C4-2B (cell line): ENCODE results near the gene REC8.

Experiments
- H3K27ac ChIP-seq: fragments of 450-650 bp; 2 replicates; pipeline ENCODE4 v1.5.1; 2017
- CTCF ChIP-seq: fragments of 450-650 bp; conservative IDR thresholded peaks from 2 replicates; pipeline ENCODE4 v1.5.1; 2017; ENCODE audit warnings: mild to moderate bottlenecking
- ZFX ChIP-seq: fragments of 450-650 bp; IDR thresholded peaks from 2 replicates; pipeline ENCODE4 v1.6.1; 2017

REC8 gene

GRCh38 chr14:24189059-24189375, 17.1 kb downstream of the REC8 start:
- no peak for TF ChIP-seq ZFX
- no peak for TF ChIP-seq CTCF
- peak overlapping the region; percentile 87 for H3K27ac ChIP-seq

GRCh38 chr14:24189460-24189859, 17.6 kb downstream of the REC8 start:
- peak overlapping the region; percentile 87; the same call in 1 of the 2 replicates for H3K27ac ChIP-seq
- no peak for TF ChIP-seq ZFX
- TF ChIP-seq CTCF: no peak

- no peak overlapping the region for H3K27ac ChIP-seq
- TF ChIP-seq CTCF (no peak), ZFX (no peak)
These were observed 18.5 kb downstream of the REC8 start for GRCh38 chr14:24190416-24190815.

- TF ChIP-seq ZFX: no peak
- H3K27ac ChIP-seq: no peak overlapping the region
These were observed 21.1 kb downstream of the REC8 start for GRCh38 chr14:24192933-24193332.

- TF ChIP-seq ZFX (no peak), CTCF (no peak)
- H3K27ac ChIP-seq: peak overlapping the region; percentile 95
These were observed 22.4 kb downstream of the REC8 start for GRCh38 chr14:24194186-24194872.

GRCh38 chr14:24194873-24195185, 22.9 kb downstream of the REC8 start:
- TF ChIP-seq ZFX: no peak
- no peak for TF ChIP-seq CTCF
- H3K27ac ChIP-seq: peak overlapping the region; percentile 95

GRCh38 chr14:24195186-24196070, 23.5 kb downstream of the REC8 start, which contains the start of gene TM9SF1:
TM9SF1 (minus strand) TSS chr14:24195441; CDS start chr14:24195019, 422 bp downstream.
- TF ChIP-seq CTCF (no peak), ZFX (peak; percentile 95)

More at GRCh38 chr14:24195186-24196070, 23.5 kb downstream of the REC8 start, which contains the start of gene TM9SF1:
- peak within 1 kb of the TSS; percentile 95 for H3K27ac ChIP-seq
